ENCODE results near the gene PIAS3. TPM values are rescaled to one million over a fixed set of nuclear protein-coding genes. Genes with fewer than 3 reads are reported as not detected.

Gene PIAS3
- total and polyA plus RNA-seq, 2 donors from 2014 or later, result 12.5 to 36.9 TPM

DNA sequence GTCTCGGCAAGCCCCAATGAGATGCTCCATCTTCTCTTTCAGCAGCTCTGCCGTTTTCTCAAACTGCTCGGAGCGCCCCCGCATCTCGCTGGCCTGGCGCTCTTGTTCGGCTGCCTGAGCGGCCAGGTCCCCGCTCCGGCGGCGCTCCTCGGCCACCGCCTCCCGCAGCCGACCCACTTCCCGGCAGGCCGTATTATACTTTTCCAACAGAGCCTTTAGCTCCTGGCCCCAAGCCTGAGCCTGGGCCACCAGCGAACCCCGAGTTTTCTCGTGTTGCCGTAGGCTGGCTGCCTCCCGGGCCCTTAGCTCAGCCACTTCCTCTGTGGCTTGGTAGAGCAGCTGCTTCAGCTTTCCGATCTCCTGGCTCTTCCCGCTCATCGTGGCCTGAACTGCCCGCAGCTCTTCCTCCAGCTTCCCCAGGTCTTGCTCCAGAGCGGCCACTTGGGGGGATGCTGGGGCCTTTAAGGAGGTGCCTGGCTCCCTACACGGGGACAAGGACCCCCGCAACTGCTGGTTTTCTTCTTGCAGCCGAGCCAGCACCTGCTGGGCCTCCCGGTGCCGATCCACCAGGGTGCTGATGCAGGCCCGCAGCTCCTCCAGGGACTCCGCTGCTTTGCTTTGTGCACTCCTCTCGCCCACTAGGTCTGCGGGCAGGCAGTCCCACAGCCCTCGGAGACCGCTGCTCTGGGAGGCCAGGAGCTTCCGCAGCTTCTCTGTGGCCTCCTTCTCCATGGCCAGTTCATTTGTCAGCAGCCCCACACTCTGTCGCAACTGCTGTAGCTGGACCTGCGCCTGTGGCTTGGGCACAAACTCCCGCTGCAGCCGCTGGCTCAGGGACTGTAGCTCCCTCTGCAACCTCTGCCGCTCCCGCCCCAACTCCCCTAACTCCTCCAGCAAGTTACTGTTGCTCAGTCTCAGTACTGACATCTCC, 13.4 kb upstream of the PIAS3 start:
- intact Hi-C loops (cut with DNase I), result no loop called here
- H3K36me3 ChIP-seq (ENCODE audit: control insufficient read depth in 2 of 3, insufficient read depth in 3 of 3, low read length in 3 of 3), result no peaks in the 10 kb centered on the region
- FAIRE-seq, result no peak
- H3K27ac ChIP-seq (ENCODE audit: low read depth in 2 of 2, low read length in 2 of 2), result peak overlapping the region in 1 of 2 donors; percentile 9
- peak overlapping the region; percentile 9 to 44 (median 38) for H3K9ac ChIP-seq (ENCODE audit: low read length in 3 of 3)
- peaks cover 0 to 3% (median 0%) of the 10 kb centered on the region in 3 donors for H3K4me1 ChIP-seq (ENCODE audit: control insufficient read depth in 2 of 3, insufficient read depth in 2 of 3, low read depth in 1 of 3, low read length in 3 of 3)
- H3K9me3 ChIP-seq (ENCODE audit: control insufficient read depth in 2 of 3, insufficient read depth in 1 of 3, low read length in 3 of 3), result no peaks in the 10 kb centered on the region
- peak; percentile 65 to 80 (median 73) for DNase-seq
- H3K27me3 ChIP-seq (ENCODE audit: control insufficient read depth, insufficient read depth, low read length), result no peaks in the 10 kb centered on the region
- H3K4me3 ChIP-seq (ENCODE audit: low read length in 3 of 3), result peak overlapping the region; percentile 24 to 62 (median 58)
- TF ChIP-seq, protein P1, sequence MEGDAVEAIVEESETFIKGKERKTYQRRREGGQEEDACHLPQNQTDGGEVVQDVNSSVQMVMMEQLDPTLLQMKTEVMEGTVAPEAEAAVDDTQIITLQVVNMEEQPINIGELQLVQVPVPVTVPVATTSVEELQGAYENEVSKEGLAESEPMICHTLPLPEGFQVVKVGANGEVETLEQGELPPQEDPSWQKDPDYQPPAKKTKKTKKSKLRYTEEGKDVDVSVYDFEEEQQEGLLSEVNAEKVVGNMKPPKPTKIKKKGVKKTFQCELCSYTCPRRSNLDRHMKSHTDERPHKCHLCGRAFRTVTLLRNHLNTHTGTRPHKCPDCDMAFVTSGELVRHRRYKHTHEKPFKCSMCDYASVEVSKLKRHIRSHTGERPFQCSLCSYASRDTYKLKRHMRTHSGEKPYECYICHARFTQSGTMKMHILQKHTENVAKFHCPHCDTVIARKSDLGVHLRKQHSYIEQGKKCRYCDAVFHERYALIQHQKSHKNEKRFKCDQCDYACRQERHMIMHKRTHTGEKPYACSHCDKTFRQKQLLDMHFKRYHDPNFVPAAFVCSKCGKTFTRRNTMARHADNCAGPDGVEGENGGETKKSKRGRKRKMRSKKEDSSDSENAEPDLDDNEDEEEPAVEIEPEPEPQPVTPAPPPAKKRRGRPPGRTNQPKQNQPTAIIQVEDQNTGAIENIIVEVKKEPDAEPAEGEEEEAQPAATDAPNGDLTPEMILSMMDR (IDR thresholded peaks at IDR 0.05; ENCODE audit: borderline replicate concordance, extremely low read depth, insufficient read depth), result no peak

- DNase-seq (no peak), FAIRE-seq (no peak)
- TF ChIP-seq, protein P1 (IDR thresholded peaks at IDR 0.05; ENCODE audit: borderline replicate concordance, extremely low read depth, insufficient read depth), result no peak
- Histone ChIP-seq H3K27me3 (ENCODE audit: control insufficient read depth, insufficient read depth, low read length) (no peaks in the 10 kb centered on the region), H3K36me3 (ENCODE audit: control insufficient read depth in 2 of 3, insufficient read depth in 3 of 3, low read length in 3 of 3) (no peaks in the 10 kb centered on the region), H3K9ac (ENCODE audit: low read length in 3 of 3) (no peak overlapping the region), H3K4me3 (ENCODE audit: low read length in 3 of 3) (no peak overlapping the region), H3K9me3 (ENCODE audit: control insufficient read depth in 2 of 3, insufficient read depth in 1 of 3, low read length in 3 of 3) (no peaks in the 10 kb centered on the region), H3K27ac (ENCODE audit: low read depth in 2 of 2, low read length in 2 of 2) (no peak overlapping the region), H3K4me1 (ENCODE audit: control insufficient read depth in 2 of 3, insufficient read depth in 2 of 3, low read depth in 1 of 3, low read length in 3 of 3) (peaks cover 0 to 3% (median 0%) of the 10 kb centered on the region in 3 donors)
- intact Hi-C loops (cut with DNase I), result no loop called here
Observed at GRCh38 chr1:145868232-145868631, 9.4 kb upstream of the PIAS3 start.

- FAIRE-seq, result no peak
- no peaks in the 10 kb centered on the region for H3K9me3 ChIP-seq (ENCODE audit: control insufficient read depth in 2 of 3, insufficient read depth in 1 of 3, low read length in 3 of 3)
- no peak overlapping the region for H3K27ac ChIP-seq (ENCODE audit: low read depth in 2 of 2, low read length in 2 of 2)
- DNase-seq, result no peak
- intact Hi-C loops (cut with DNase I), result no loop called here
- no peak overlapping the region for H3K4me3 ChIP-seq (ENCODE audit: low read length in 3 of 3)
- no peaks in the 10 kb centered on the region for H3K36me3 ChIP-seq (ENCODE audit: control insufficient read depth in 2 of 3, insufficient read depth in 3 of 3, low read length in 3 of 3)
- H3K4me1 ChIP-seq (ENCODE audit: control insufficient read depth in 2 of 3, insufficient read depth in 2 of 3, low read depth in 1 of 3, low read length in 3 of 3), result peaks cover 0 to 3% (median 0%) of the 10 kb centered on the region in 3 donors
- TF ChIP-seq, protein P1 (IDR thresholded peaks at IDR 0.05; ENCODE audit: borderline replicate concordance, extremely low read depth, insufficient read depth), result no peak
- H3K9ac ChIP-seq (ENCODE audit: low read length in 3 of 3), result no peak overlapping the region
- H3K27me3 ChIP-seq (ENCODE audit: control insufficient read depth, insufficient read depth, low read length), result no peaks in the 10 kb centered on the region
Observed at GRCh38 chr1:145863282-145864018, 4.6 kb upstream of the PIAS3 start.

Data from kidney (tissue), 14 donors.